ENCODE measurements around the gene VAC14. TPM values are rescaled to one million over a fixed set of nuclear protein-coding genes. Genes with fewer than 3 reads are reported as not detected.

The VAC14 gene
- total and polyA plus RNA-seq, 2 experiments from 2014 or later = 42.3 to 77.7 TPM

DNA sequence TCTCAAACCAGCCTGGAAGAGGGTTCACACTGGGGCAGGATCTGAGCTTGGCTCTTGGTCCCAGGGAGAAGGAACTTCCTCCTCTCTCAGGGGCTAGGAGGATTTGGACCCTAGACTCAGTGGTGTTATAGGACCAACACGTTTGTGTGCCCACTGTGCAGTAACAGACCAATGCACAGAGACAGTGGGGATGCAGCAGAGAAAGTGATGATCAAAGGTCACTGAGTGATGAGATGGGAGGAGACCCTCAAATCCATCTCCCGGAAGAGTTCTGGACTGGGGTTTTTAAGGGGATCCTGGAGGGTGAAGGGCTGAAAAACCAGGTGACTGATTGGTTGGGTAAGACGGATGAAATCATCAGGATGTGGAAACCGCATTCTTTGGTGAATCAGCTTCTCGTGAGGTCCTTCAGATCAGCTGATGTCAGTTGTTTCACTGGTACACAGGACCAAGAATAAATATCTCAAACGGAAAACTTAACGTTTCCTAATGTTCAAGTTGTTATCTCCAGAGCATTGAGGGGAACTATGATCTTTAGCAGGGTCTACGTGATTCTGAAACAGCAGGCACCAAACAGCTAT lies 3.3 kb upstream of the VAC14 start:
- no peak overlapping the region for H3K27ac Mint-ChIP-seq
- no peak overlapping the region for H3K4me3 Mint-ChIP-seq
- peaks cover 14% of the 10 kb centered on the region for H3K4me1 Mint-ChIP-seq
- H3K4me1 ChIP-seq (ENCODE audit: insufficient read depth) = peaks cover 14% of the 10 kb centered on the region
- H2AFZ ChIP-seq = peak overlapping the region; percentile 23; the same call in 1 of the 2 replicates
- H3K27ac ChIP-seq (ENCODE audit: low read depth) = no peak overlapping the region
- H3K9me3 Mint-ChIP-seq = no peaks in the 10 kb centered on the region
- 0 out of 2 replicates have a peak, but pooled peaks cover 5% of the 10 kb centered on the region for H3F3A ChIP-seq (replicated peaks; ENCODE audit: low read depth)
- H3K4me2 ChIP-seq = no peak overlapping the region
- ATAC-seq = no peak
- H3K27me3 Mint-ChIP-seq (ENCODE audit: insufficient read depth, low read depth, poor library complexity) = peaks cover 6% of the 10 kb centered on the region
- no peak for DNase-seq (ENCODE audit: low spot score)
- H3K36me3 ChIP-seq (ENCODE audit: insufficient read depth) = no peaks in the 10 kb centered on the region
- H3K79me2 ChIP-seq (replicated peaks; ENCODE audit: insufficient read depth) = peaks cover 14% of the 10 kb centered on the region
- H3K9me2 ChIP-seq (ENCODE audit: insufficient read depth) = no peaks in the 10 kb centered on the region
- no peak overlapping the region for H3K4me3 ChIP-seq
- H3K27me3 ChIP-seq (ENCODE audit: insufficient read depth) = peaks cover 31% of the 10 kb centered on the region
- no peak for TF ChIP-seq NANOG (IDR thresholded peaks at IDR 0.05; ENCODE audit: borderline replicate concordance)
- TF ChIP-seq REST (IDR thresholded peaks at IDR 0.05; ENCODE audit: unreplicated experiment) = no peak
- no peak for TF ChIP-seq ZNF331 (CRISPR knock-in tag; IDR thresholded peaks at IDR 0.05; ENCODE audit: low read depth)
- no peak for TF ChIP-seq POLR2AphosphoS5 (IDR thresholded peaks at IDR 0.05; ENCODE audit: low read depth)
- no peak for TF ChIP-seq CREB1 (CRISPR knock-in tag; IDR thresholded peaks at IDR 0.05; ENCODE audit: low read depth)
- no peak for TF ChIP-seq STAT1 (IDR thresholded peaks at IDR 0.05; ENCODE audit: unreplicated experiment)
- TF ChIP-seq, protein P1, sequence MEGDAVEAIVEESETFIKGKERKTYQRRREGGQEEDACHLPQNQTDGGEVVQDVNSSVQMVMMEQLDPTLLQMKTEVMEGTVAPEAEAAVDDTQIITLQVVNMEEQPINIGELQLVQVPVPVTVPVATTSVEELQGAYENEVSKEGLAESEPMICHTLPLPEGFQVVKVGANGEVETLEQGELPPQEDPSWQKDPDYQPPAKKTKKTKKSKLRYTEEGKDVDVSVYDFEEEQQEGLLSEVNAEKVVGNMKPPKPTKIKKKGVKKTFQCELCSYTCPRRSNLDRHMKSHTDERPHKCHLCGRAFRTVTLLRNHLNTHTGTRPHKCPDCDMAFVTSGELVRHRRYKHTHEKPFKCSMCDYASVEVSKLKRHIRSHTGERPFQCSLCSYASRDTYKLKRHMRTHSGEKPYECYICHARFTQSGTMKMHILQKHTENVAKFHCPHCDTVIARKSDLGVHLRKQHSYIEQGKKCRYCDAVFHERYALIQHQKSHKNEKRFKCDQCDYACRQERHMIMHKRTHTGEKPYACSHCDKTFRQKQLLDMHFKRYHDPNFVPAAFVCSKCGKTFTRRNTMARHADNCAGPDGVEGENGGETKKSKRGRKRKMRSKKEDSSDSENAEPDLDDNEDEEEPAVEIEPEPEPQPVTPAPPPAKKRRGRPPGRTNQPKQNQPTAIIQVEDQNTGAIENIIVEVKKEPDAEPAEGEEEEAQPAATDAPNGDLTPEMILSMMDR (conservative IDR thresholded peaks at IDR 0.05; ENCODE audit: low read depth in 2 of 2) = no peak
- no peak for TF ChIP-seq JUNB (IDR thresholded peaks at IDR 0.05; ENCODE audit: unreplicated experiment)
- TF ChIP-seq EZH2 (IDR thresholded peaks at IDR 0.05; ENCODE audit: low read depth, unreplicated experiment) = no peak
- TF ChIP-seq, protein P2, sequence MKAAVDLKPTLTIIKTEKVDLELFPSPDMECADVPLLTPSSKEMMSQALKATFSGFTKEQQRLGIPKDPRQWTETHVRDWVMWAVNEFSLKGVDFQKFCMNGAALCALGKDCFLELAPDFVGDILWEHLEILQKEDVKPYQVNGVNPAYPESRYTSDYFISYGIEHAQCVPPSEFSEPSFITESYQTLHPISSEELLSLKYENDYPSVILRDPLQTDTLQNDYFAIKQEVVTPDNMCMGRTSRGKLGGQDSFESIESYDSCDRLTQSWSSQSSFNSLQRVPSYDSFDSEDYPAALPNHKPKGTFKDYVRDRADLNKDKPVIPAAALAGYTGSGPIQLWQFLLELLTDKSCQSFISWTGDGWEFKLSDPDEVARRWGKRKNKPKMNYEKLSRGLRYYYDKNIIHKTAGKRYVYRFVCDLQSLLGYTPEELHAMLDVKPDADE (IDR thresholded peaks at IDR 0.05) = no peak
- TF ChIP-seq ZNF462 (CRISPR knock-in tag; IDR thresholded peaks at IDR 0.05) = no peak
- no peak for TF ChIP-seq EZH2phosphoT487 (IDR thresholded peaks at IDR 0.05; ENCODE audit: unreplicated experiment)
- no peak for TF ChIP-seq ZNF114 (CRISPR knock-in tag; IDR thresholded peaks at IDR 0.05)
- H3K36me3 Mint-ChIP-seq (ENCODE audit: low read depth) = no peaks in the 10 kb centered on the region
- H4K20me1 ChIP-seq (replicated peaks; ENCODE audit: insufficient read depth) = peaks cover 5% of the 10 kb centered on the region; the same call in 1 of the 2 replicates

Data from GM23338 (cell line).